GM23248 (cell line): ENCODE results near the gene RNF157. TPM values are rescaled to one million over a fixed set of nuclear protein-coding genes. Genes with fewer than 3 reads are reported as not detected.

Source experiments
- DNase-seq: peaks from one replicate; pipeline ENCODE4 v3.0.0-alpha.2; 2015
- H2AFZ ChIP-seq: fragments of 200-600 bp; sonication (generic); 2 replicates; pipeline ENCODE4 v1.6.1; 2016; ENCODE audit warnings: antibody characterized with exemption
- H3F3A ChIP-seq: fragments of 200-600 bp; sonication (generic); 2 replicates; pipeline ENCODE4 v1.6.1; 2016; ENCODE audit warnings: mild to moderate bottlenecking, antibody characterized with exemption, mixed run types; ENCODE audit not compliant: insufficient read depth
- H3K27ac ChIP-seq: fragments of 200-600 bp; sonication (generic); 2 replicates; pipeline ENCODE4 v1.5.1; 2016; ENCODE audit warnings: mild to moderate bottlenecking
- H3K27me3 ChIP-seq: fragments of 200-600 bp; sonication (generic); replicated peaks from 2 replicates; pipeline ENCODE4 v1.6.1; 2016; ENCODE audit warnings: mild to moderate bottlenecking; ENCODE audit not compliant: insufficient read depth
- H3K36me3 ChIP-seq: fragments of 200-600 bp; sonication (generic); 2 replicates; pipeline ENCODE4 v1.6.1; 2016; ENCODE audit warnings: low read depth, mild to moderate bottlenecking
- H3K4me1 ChIP-seq: fragments of 200-600 bp; sonication (generic); 2 replicates; pipeline ENCODE4 v1.6.1; 2016; ENCODE audit warnings: mild to moderate bottlenecking; ENCODE audit not compliant: insufficient read depth
- H3K4me2 ChIP-seq: fragments of 200-600 bp; sonication (generic); one replicate; pipeline ENCODE4 v1.6.1; 2016; ENCODE audit warnings: mild to moderate bottlenecking; ENCODE audit not compliant: unreplicated experiment
- H3K4me3 ChIP-seq: fragments of 200-600 bp; sonication (generic); 2 replicates; pipeline ENCODE4 v1.5.1; 2016; ENCODE audit warnings: mild to moderate bottlenecking
- H3K79me2 ChIP-seq: fragments of 200-600 bp; sonication (generic); 2 replicates; pipeline ENCODE4 v1.6.1; 2016; ENCODE audit warnings: mild to moderate bottlenecking; ENCODE audit not compliant: insufficient read depth
- H3K9ac ChIP-seq: fragments of 200-600 bp; sonication (generic); 2 replicates; pipeline ENCODE4 v1.6.1; 2016; ENCODE audit warnings: mild to moderate bottlenecking
- H3K9me2 ChIP-seq: fragments of 200-600 bp; sonication (generic); 2 replicates; pipeline ENCODE4 v1.6.1; 2016; ENCODE audit warnings: mixed run types, mild to moderate bottlenecking, moderate library complexity; ENCODE audit not compliant: insufficient read depth
- H3K9me3 ChIP-seq: fragments of 200-600 bp; sonication (generic); one replicate; pipeline ENCODE4 v1.6.1; 2017; ENCODE audit warnings: low read depth
- H4K20me1 ChIP-seq: fragments of 200-600 bp; sonication (generic); 2 replicates; pipeline ENCODE4 v1.6.0; 2016; ENCODE audit not compliant: insufficient read depth
- EZH2 ChIP-seq: fragments of 200-600 bp; sonication (generic); IDR thresholded peaks from 2 replicates; pipeline ENCODE4 v1.6.1; 2018; ENCODE audit warnings: antibody characterized with exemption, mild to moderate bottlenecking; ENCODE audit not compliant: insufficient read depth, poor library complexity, severe bottlenecking
- EZH2phosphoT487 ChIP-seq: fragments of 200-600 bp; sonication (generic); IDR thresholded peaks from 2 replicates; pipeline ENCODE4 v1.6.1; 2018; ENCODE audit warnings: antibody characterized with exemption, moderate library complexity, mild to moderate bottlenecking, low read depth; ENCODE audit not compliant: insufficient read depth
- WGBS, 2 experiments: methylation state at CpG; one replicate each; pipeline ENCODE4 v1.1.6; 2015 to 2017; ENCODE audit warnings: low lambda C conversion rate in 2 of 2, low coverage in 1 of 2; ENCODE audit errors: missing lambda C conversion rate in 2 of 2; 5-methylcytosine and 5-hydroxymethylcytosine counted together
- in situ Hi-C: fragments of 300-500 bp; cut with MboI; formaldehyde crosslinking; loops from 2 replicates; pipeline ENCODE4 v1.15.0; 2020
- polyA plus RNA-seq: library from polyadenylated mRNA; unstranded; fragments of >200 nt; fragmentation: Nextera tagmentation; extraction: Ambion mirVana; gene quantifications from 2 replicates; pipeline ENCODE4 v1.2.1, GENCODE V29; 2016
- total RNA-seq: library from RNA; depleted of rRNA; stranded (reverse); fragments of >200 nt; shearing (Covaris generic); gene quantifications from 2 replicates; pipeline ENCODE4 v1.2.3, GENCODE V29; 2014; rRNA removed

The RNF157 gene
- total RNA-seq, result 4.0 TPM in 1 of 2 replicates, not detected in the other
- polyA plus RNA-seq, result 0.31 TPM in 1 of 2 replicates, not detected in the other

- DNase-seq, result peak; percentile 66
- no peaks in the 10 kb centered on the region for H3K79me2 ChIP-seq
- H2AFZ ChIP-seq, result peak within 1 kb of the TSS; percentile 93
- H3K36me3 ChIP-seq, result no peaks in the 10 kb centered on the region
- H3K9me2 ChIP-seq, result no peaks in the 10 kb centered on the region
- H4K20me1 ChIP-seq, result no peaks in the 10 kb centered on the region
- peak within 1 kb of the TSS; percentile 45 for H3K9ac ChIP-seq
- H3K9me3 ChIP-seq, result no peaks in the 10 kb centered on the region
- in situ Hi-C loops, result no loop called here
- peak within 1 kb of the TSS; percentile 87 for H3K4me2 ChIP-seq
- H3K4me3 ChIP-seq, result peak within 1 kb of the TSS; percentile 73
- no peak within 1 kb of the TSS for H3K27ac ChIP-seq
- TF ChIP-seq EZH2, result peak; percentile 88
- TF ChIP-seq EZH2phosphoT487, result no peak
- 1 to 3% methylated on average over 52 to 84 of the region's 102 CpGs for WGBS, 2 experiments
- peaks cover 8% of the 10 kb centered on the region; the same call in 1 of the 2 replicates for H3F3A ChIP-seq
- H3K4me1 ChIP-seq, result no peaks in the 10 kb centered on the region
- H3K27me3 ChIP-seq, result peaks cover 37% of the 10 kb centered on the region
Measured at GRCh38 chr17:76240461-76241203, at the start of gene RNF157. Gene RNF157, minus strand, starts transcription at chr17:76240493. Its CDS starts 253 bp downstream, at chr17:76240240.

- WGBS, 2 experiments, result 82 to 85% methylated on average over 20 to 23 of the region's 23 CpGs
- H3K4me1 ChIP-seq, result peaks cover 12% of the 10 kb centered on the region
- no peaks in the 10 kb centered on the region for H4K20me1 ChIP-seq
- H3K9ac ChIP-seq, result no peak overlapping the region
- TF ChIP-seq EZH2phosphoT487 (no peak), EZH2 (no peak)
- DNase-seq, result no peak
- H3K27ac ChIP-seq, result no peak overlapping the region
- H3K9me3 ChIP-seq, result no peaks in the 10 kb centered on the region
- no peaks in the 10 kb centered on the region for H3F3A ChIP-seq
- no peak overlapping the region for H2AFZ ChIP-seq
- no peaks in the 10 kb centered on the region for H3K9me2 ChIP-seq
- no peak overlapping the region for H3K4me3 ChIP-seq
- no peak overlapping the region for H3K4me2 ChIP-seq
- H3K36me3 ChIP-seq, result no peaks in the 10 kb centered on the region
- H3K27me3 ChIP-seq, result no peaks in the 10 kb centered on the region
- in situ Hi-C loops, result loop anchor here (25.0 kb wide), 1 partner anchor 369 kb away; the partner anchor contains the start of gene MRPL38
- no peaks in the 10 kb centered on the region for H3K79me2 ChIP-seq
Measured at GRCh38 chr17:76281573-76282371, 41.5 kb upstream of the RNF157 start.

- H3F3A ChIP-seq, result no peaks in the 10 kb centered on the region
- no peaks in the 10 kb centered on the region for H3K9me2 ChIP-seq
- no peak overlapping the region for H3K4me3 ChIP-seq
- H3K4me2 ChIP-seq, result no peak overlapping the region
- no peak overlapping the region for H3K9ac ChIP-seq
- H3K4me1 ChIP-seq, result peaks cover 9% of the 10 kb centered on the region
- no peak for DNase-seq
- no peaks in the 10 kb centered on the region for H3K79me2 ChIP-seq
- no peak overlapping the region for H3K27ac ChIP-seq
- H3K36me3 ChIP-seq, result no peaks in the 10 kb centered on the region
- no peak overlapping the region for H2AFZ ChIP-seq
- no peaks in the 10 kb centered on the region for H3K9me3 ChIP-seq
- WGBS, 2 experiments, result 94 to 95% methylated on average over 15 of the region's 15 CpGs
- H3K27me3 ChIP-seq, result no peaks in the 10 kb centered on the region
- in situ Hi-C loops, result loop anchor here (25.0 kb wide), 1 partner anchor 368 kb away; the partner anchor contains the start of gene MRPL38
- TF ChIP-seq EZH2, result no peak
- H4K20me1 ChIP-seq, result no peaks in the 10 kb centered on the region
Measured at GRCh38 chr17:76280650-76281049, 40.4 kb upstream of the RNF157 start.

GRCh38 chr17:76279742-76280287 lies 39.5 kb upstream of the RNF157 start:
- no peaks in the 10 kb centered on the region for H3K27me3 ChIP-seq
- no peaks in the 10 kb centered on the region for H3K36me3 ChIP-seq
- in situ Hi-C loops, result loop anchor here (25.0 kb wide), 1 partner anchor 368 kb away; the partner anchor contains the start of gene MRPL38
- no peak overlapping the region for H3K9ac ChIP-seq
- H3F3A ChIP-seq, result no peaks in the 10 kb centered on the region
- TF ChIP-seq EZH2 (no peak), EZH2phosphoT487 (no peak)
- H3K4me3 ChIP-seq, result no peak overlapping the region
- WGBS, 2 experiments, result 76 to 83% methylated on average over 13 to 15 of the region's 15 CpGs
- no peaks in the 10 kb centered on the region for H3K79me2 ChIP-seq
- no peak overlapping the region for H3K4me2 ChIP-seq
- no peak for DNase-seq
- H3K27ac ChIP-seq, result no peak overlapping the region
- H4K20me1 ChIP-seq, result no peaks in the 10 kb centered on the region
- H3K4me1 ChIP-seq, result peaks cover 9% of the 10 kb centered on the region
- H3K9me3 ChIP-seq, result no peaks in the 10 kb centered on the region
- H2AFZ ChIP-seq, result no peak overlapping the region
- no peaks in the 10 kb centered on the region for H3K9me2 ChIP-seq
